B cell (primary cell): ENCODE results near the gene LARGE1. TPM values are rescaled to one million over a fixed set of nuclear protein-coding genes. Genes with fewer than 3 reads are reported as not detected.

Source experiments
- ATAC-seq: fragments of 200-7000 bp; cut with Tn5 transposase; one replicate; pipeline ENCODE4 v1.10.0; 2021; ENCODE audit warnings: low read depth, mild to moderate bottlenecking, moderate number of reproducible peaks, moderate library complexity
- CTCF ChIA-PET: fragments of 350-600 bp; sonication (Branson Sonifier 250); formaldehyde crosslinking; loops from one replicate; lab custom pipeline; 2021; ENCODE audit warnings: antibody characterized with exemption, inconsistent platforms; lab: Charles Lee
- POLR2A ChIA-PET: fragments of 350-600 bp; sonication (Branson Sonifier 250); formaldehyde crosslinking; loops from one replicate; lab custom pipeline; 2021; ENCODE audit warnings: antibody characterized with exemption; lab: Charles Lee
- DNase-seq: peaks from one replicate; pipeline ENCODE4 v3.0.0; 2013
- H2AFZ ChIP-seq: 2 replicates; pipeline ENCODE4 v1.6.1; 2012; ENCODE audit warnings: mild to moderate bottlenecking, low read depth, low read length; ENCODE audit not compliant: insufficient read depth, poor library complexity, severe bottlenecking
- H3K27ac ChIP-seq, 2 donors: 1 replicate in 1 of 2; 2 replicates in 1 of 2; pipeline ENCODE4 v1.5.1; 2012 to 2013; ENCODE audit warnings: low read length in 2 of 2, mild to moderate bottlenecking in 2 of 2, moderate library complexity in 1 of 2
- H3K27me3 ChIP-seq, 4 experiments: fragments of 200-600 bp in 1 of 4; sonication (generic) in 1 of 4; replicated peaks in 1 of 4; 1 replicate in 2 of 4; 2 replicates in 2 of 4; pipeline versions ENCODE4 v1.6.1 to v1.7.0; 2013 to 2016; ENCODE audit warnings: low read length in 3 of 4, mild to moderate bottlenecking in 2 of 4, mixed read lengths in 1 of 4, moderate library complexity in 1 of 4; ENCODE audit not compliant: insufficient read depth in 4 of 4, control insufficient read depth in 3 of 4; ENCODE audit errors: control extremely low read depth in 1 of 4
- H3K36me3 ChIP-seq, 2 experiments: replicated peaks in 1 of 2; 1 replicate in 1 of 2; 2 replicates in 1 of 2; pipeline versions ENCODE4 v1.6.1 to v1.7.1; 2013; ENCODE audit warnings: low read length in 1 of 2; ENCODE audit not compliant: insufficient read depth in 2 of 2, control insufficient read depth in 1 of 2; ENCODE audit errors: control extremely low read depth in 1 of 2, extremely low read depth in 1 of 2
- H3K4me1 ChIP-seq, 2 donors: fragments of 200-600 bp in 1 of 2; sonication (generic) in 1 of 2; 1 replicate in 1 of 2; 2 replicates in 1 of 2; pipeline versions ENCODE4 v1.5.1 to v1.6.1; 2013 to 2017; ENCODE audit warnings: low read length in 2 of 2; ENCODE audit not compliant: control insufficient read depth in 2 of 2, insufficient read depth in 2 of 2
- H3K4me2 ChIP-seq: replicated peaks from 2 replicates; pipeline ENCODE3; 2012; ENCODE audit warnings: mild to moderate bottlenecking, low read depth, low read length; ENCODE audit not compliant: poor library complexity, severe bottlenecking
- H3K4me3 ChIP-seq, 5 experiments: fragments of 200-600 bp in 1 of 5; sonication (generic) in 1 of 5; 1 replicate in 3 of 5; 2 replicates in 2 of 5; pipeline versions ENCODE4 v1.5.1 to v1.7.0; 2011 to 2016; ENCODE audit warnings: low read length in 4 of 5, mild to moderate bottlenecking in 4 of 5, low read depth in 2 of 5, control low read depth in 1 of 5, moderate library complexity in 1 of 5; ENCODE audit not compliant: insufficient read depth in 1 of 5; ENCODE audit errors: control extremely low read depth in 1 of 5, extremely low read depth in 1 of 5
- H3K79me2 ChIP-seq: fragments of 200-600 bp; sonication (generic); one replicate; pipeline ENCODE4 v1.6.0; 2016; ENCODE audit warnings: low read length; ENCODE audit not compliant: control insufficient read depth, insufficient read depth
- H3K9ac ChIP-seq: fragments of 200-600 bp; sonication (generic); 2 replicates; pipeline ENCODE4 v1.6.1; 2017; ENCODE audit warnings: mild to moderate bottlenecking, low read length, moderate library complexity
- H3K9me3 ChIP-seq, 3 donors: one replicate each; pipeline versions ENCODE4 v1.6.1 to v1.7.1; 2013; ENCODE audit warnings: low read length in 2 of 3; ENCODE audit not compliant: control insufficient read depth in 2 of 3, insufficient read depth in 1 of 3; ENCODE audit errors: control extremely low read depth in 1 of 3
- H4K20me1 ChIP-seq: 2 replicates; pipeline ENCODE4 v1.6.0; 2012; ENCODE audit warnings: mild to moderate bottlenecking, low read length; ENCODE audit not compliant: insufficient read depth, control insufficient read depth, poor library complexity, severe bottlenecking
- H3K27ac Mint-ChIP-seq: one replicate; pipeline ENCODE4 v1.8.0; 2021; ENCODE audit warnings: mixed read lengths
- H3K27me3 Mint-ChIP-seq: one replicate; pipeline ENCODE4 v1.8.0; 2021; ENCODE audit warnings: mixed read lengths
- H3K4me1 Mint-ChIP-seq: one replicate; pipeline ENCODE4 v1.8.0; 2021; ENCODE audit warnings: mixed read lengths
- H3K4me3 Mint-ChIP-seq: one replicate; pipeline ENCODE4 v1.8.0; 2021; ENCODE audit warnings: mixed read lengths
- H3K9me3 Mint-ChIP-seq: one replicate; pipeline ENCODE4 v1.8.0; 2022; ENCODE audit warnings: mixed read lengths; ENCODE audit not compliant: insufficient read depth
- CTCF ChIP-seq: fragments of 200-600 bp; IDR thresholded peaks from one replicate; pipeline ENCODE4 v1.8.0; 2022; ENCODE audit warnings: antibody characterized with exemption, mild to moderate bottlenecking
- EZH2 ChIP-seq: IDR thresholded peaks from 2 replicates; pipeline ENCODE4 v1.6.1; 2012; ENCODE audit warnings: borderline replicate concordance, low read depth, mild to moderate bottlenecking, moderate library complexity, low read length; ENCODE audit not compliant: insufficient read depth, poor library complexity, severe bottlenecking
- WGBS: methylation state at CpG from one replicate; pipeline ENCODE4 v1.1.5; 2013; ENCODE audit warnings: missing lambda C conversion rate; ENCODE audit not compliant: insufficient coverage; 5-methylcytosine and 5-hydroxymethylcytosine counted together
- intact Hi-C: fragments of 100-400 bp; cut with micrococcal nuclease; formaldehyde crosslinking; loops from one replicate; pipeline ENCODE4 v1.10.0; 2022
- polyA plus RNA-seq: library from polyadenylated mRNA; depleted of rRNA; stranded (reverse); fragments of >200 nt; gene quantifications from 2 replicates; pipeline ENCODE4 v1.2.3, GENCODE V29; 2012
- total RNA-seq, 2 donors: library from RNA; stranded (reverse); fragments of 120-200 nt in 1 of 2; gene quantifications; 1 replicate in 1 of 2; 2 replicates in 1 of 2; pipeline versions ENCODE4 v1.2.3 to v1.2.4, GENCODE V29; 2013 to 2022

The LARGE1 gene
- total and polyA plus RNA-seq, 2 donors (not counting 1 experiment from before 2014, with no cell fraction given): 20.7 to 82.0 TPM

DNA sequence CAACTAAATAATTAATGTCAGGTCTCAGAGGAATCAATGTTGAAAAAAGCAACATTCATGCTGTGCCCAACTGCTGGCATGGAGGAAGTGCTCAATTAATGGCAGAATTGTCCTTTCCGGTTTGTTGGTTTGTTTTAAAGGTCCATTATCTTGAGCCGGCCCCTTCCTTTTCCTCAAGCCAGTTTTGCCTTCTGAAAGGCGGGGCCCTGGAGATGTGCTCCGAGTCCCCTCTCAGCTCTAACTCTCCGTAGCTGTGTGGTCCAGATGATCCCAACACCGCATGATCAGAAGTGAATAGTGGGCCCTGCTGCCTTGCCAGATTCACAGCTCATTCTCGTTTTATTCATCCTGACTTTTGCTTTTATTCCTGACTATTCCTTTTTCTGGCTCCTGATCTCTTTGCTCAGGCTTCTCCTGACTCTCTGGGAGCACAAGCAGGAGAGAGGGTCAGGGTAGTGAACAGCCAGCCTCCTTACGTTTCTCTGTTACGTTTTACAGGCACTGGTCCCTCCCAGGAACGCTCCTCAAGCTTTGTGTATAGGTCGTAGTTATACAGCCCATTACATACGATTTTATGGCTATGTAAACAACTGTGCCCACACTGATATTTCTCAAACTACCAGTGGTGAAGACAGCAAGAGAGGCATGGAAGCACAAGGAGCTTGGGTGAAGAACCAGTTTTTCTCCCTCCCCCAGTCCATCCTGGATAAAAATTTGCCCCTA is 265.9 kb downstream of the LARGE1 start:
- POLR2A ChIA-PET: no interaction called here
- 63% methylated on average over 12 of the region's 12 CpGs for WGBS

More for the DNA sequence above, 265.9 kb downstream of the LARGE1 start:
- no peak overlapping the region for H2AFZ ChIP-seq
- no peak overlapping the region for H3K27ac ChIP-seq
- CTCF ChIA-PET: interaction anchor here (0.6 kb wide), 1 partner anchor 200 kb away, joined by 3 read pairs; no protein-coding TSS in a partner anchor
- no peak overlapping the region for H3K4me2 ChIP-seq
- Mint-ChIP-seq H3K27me3 (no peaks in the 10 kb centered on the region), H3K4me1 (no peaks in the 10 kb centered on the region), H3K9me3 (no peaks in the 10 kb centered on the region), H3K27ac (no peak overlapping the region), H3K4me3 (no peak overlapping the region)
- no peak for DNase-seq
- H3K36me3 ChIP-seq: peaks cover 0 to 9% of the 10 kb centered on the region in 2 experiments
- no peaks in the 10 kb centered on the region for H3K27me3 ChIP-seq
- peaks cover 0 to 12% (median 0%) of the 10 kb centered on the region in 3 donors for H3K9me3 ChIP-seq
- no peak overlapping the region for H3K4me3 ChIP-seq
- H3K79me2 ChIP-seq: peaks cover 30% of the 10 kb centered on the region
- H3K4me1 ChIP-seq: no peaks in the 10 kb centered on the region
- intact Hi-C loops: no loop called here
- ATAC-seq: no peak
- peaks cover 44% of the 10 kb centered on the region for H4K20me1 ChIP-seq
- TF ChIP-seq EZH2 (no peak), CTCF (no peak)
- no peak overlapping the region for H3K9ac ChIP-seq
